Measurements from ENCODE around the gene FNDC11.
"Not testable (repeated sequence)": the region's sequence is repeated elsewhere in the genome, so short reads cannot be mapped to it uniquely, and the experiment has no call there.

FNDC11 gene

GRCh38 chr20:63567386-63568169 lies 13.6 kb downstream of the FNDC11 start:
- DNase-seq, result peak; percentile 74

GRCh38 chr20:63568170-63568981 lies 14.4 kb downstream of the FNDC11 start:
- no peak for DNase-seq

- DNase-seq, result no peak
Observed at GRCh38 chr20:63568986-63569949, 15.3 kb downstream of the FNDC11 start.

GRCh38 chr20:63570281-63571086 lies 16.5 kb downstream of the FNDC11 start:
- no peak for DNase-seq

- not testable (repeated sequence) for DNase-seq
Observed at GRCh38 chr20:63571087-63571478, 17.1 kb downstream of the FNDC11 start.

- DNase-seq, result no peak
Observed at GRCh38 chr20:63572071-63572787, 18.3 kb downstream of the FNDC11 start.

GRCh38 chr20:63572788-63573646 lies 19.1 kb downstream of the FNDC11 start:
- DNase-seq, result no peak

- DNase-seq, result no peak
Observed at GRCh38 chr20:63573647-63574131, 19.7 kb downstream of the FNDC11 start.

- DNase-seq, result peak; percentile 82
Observed at GRCh38 chr20:63574156-63574828, 20.3 kb downstream of the FNDC11 start, which contains the start of gene HELZ2. TSS of gene HELZ2 (minus strand) at chr20:63574239. CDS start at chr20:63572385, 1,854 bp downstream.

- DNase-seq, result no peak
Observed at GRCh38 chr20:63574829-63575743, 21.1 kb downstream of the FNDC11 start.

- no peak for DNase-seq
Observed at GRCh38 chr20:63576311-63576710, 22.4 kb downstream of the FNDC11 start.

GRCh38 chr20:63577317-63577894 lies 23.4 kb downstream of the FNDC11 start:
- no peak for DNase-seq

- no peak for DNase-seq
Observed at GRCh38 chr20:63578224-63579016, 24.5 kb downstream of the FNDC11 start.

GRCh38 chr20:63579017-63579694 lies 25.2 kb downstream of the FNDC11 start:
- DNase-seq, result no peak

- peak; percentile 78 for DNase-seq
Observed at GRCh38 chr20:63580796-63581461, 27.0 kb downstream of the FNDC11 start.
